GM18951 (cell line): ENCODE data around the gene FYN.
"Not testable (repeated sequence)": the region's sequence is repeated elsewhere in the genome, so short reads cannot be mapped to it uniquely, and the experiment has no call there.

ENCODE experiments used
- POLR2A ChIP-seq: IDR thresholded peaks from 4 replicates; pipeline ENCODE4 v1.6.1; 2011; ENCODE audit warnings: mild to moderate bottlenecking; ENCODE audit not compliant: insufficient read length, insufficient read depth; ENCODE audit errors: extremely low read depth
- in situ Hi-C: fragments of 300-500 bp; cut with MboI; formaldehyde crosslinking; loops from one replicate; pipeline ENCODE4 v1.12.0; 2022; ENCODE audit warnings: low sequenced_read_pairs, mixed read lengths, inconsistent platforms; ENCODE audit not compliant: unreplicated experiment

The FYN gene

GRCh38 chr6:111687652-111688051 lies 185.6 kb downstream of the FYN start:
- no peak for TF ChIP-seq POLR2A
- in situ Hi-C loops, result no loop called here

- no peak for TF ChIP-seq POLR2A
- in situ Hi-C loops, result no loop called here
These were observed 186.4 kb downstream of the FYN start for GRCh38 chr6:111686932-111687266.

- no peak for TF ChIP-seq POLR2A
- in situ Hi-C loops, result no loop called here
These were observed 186.9 kb downstream of the FYN start for GRCh38 chr6:111686249-111686931.

- no peak for TF ChIP-seq POLR2A
- in situ Hi-C loops, result no loop called here
These were observed 187.7 kb downstream of the FYN start for GRCh38 chr6:111685526-111685925.

GRCh38 chr6:111685058-111685457 lies 188.2 kb downstream of the FYN start:
- in situ Hi-C loops, result no loop called here
- TF ChIP-seq POLR2A, result no peak

GRCh38 chr6:111683749-111684267 lies 189.4 kb downstream of the FYN start:
- in situ Hi-C loops, result no loop called here
- TF ChIP-seq POLR2A, result no peak

- no peak for TF ChIP-seq POLR2A
- in situ Hi-C loops, result no loop called here
These were observed 190.1 kb downstream of the FYN start for GRCh38 chr6:111683157-111683556.

GRCh38 chr6:111681860-111682259 lies 191.4 kb downstream of the FYN start:
- no peak for TF ChIP-seq POLR2A
- in situ Hi-C loops, result no loop called here

- in situ Hi-C loops, result not testable (repeated sequence)
These were observed 192.2 kb downstream of the FYN start for GRCh38 chr6:111680811-111681609.

- in situ Hi-C loops, result no loop called here
- no peak for TF ChIP-seq POLR2A
These were observed 193.1 kb downstream of the FYN start for GRCh38 chr6:111680015-111680712.

- no peak for TF ChIP-seq POLR2A
These were observed 194.0 kb downstream of the FYN start for GRCh38 chr6:111679126-111679858.

GRCh38 chr6:111677249-111677990 lies 195.8 kb downstream of the FYN start:
- TF ChIP-seq POLR2A, result no peak

More at GRCh38 chr6:111679126-111679858, 194.0 kb downstream of the FYN start:
- in situ Hi-C loops, result no loop called here

More at GRCh38 chr6:111677249-111677990, 195.8 kb downstream of the FYN start:
- in situ Hi-C loops, result no loop called here
